GM19455 (cell line): Measurements from ENCODE around the gene NOM1.

ENCODE experiments used
- ATAC-seq: cut with Tn5 transposase; IDR thresholded peaks from one replicate; pipeline ENCODE4 v1.9.1; 2021; ENCODE audit not compliant: unreplicated experiment

Gene NOM1

GRCh38 chr7:156979007-156979606 is 29.6 kb downstream of the NOM1 start:
- no peak for ATAC-seq

- ATAC-seq: no peak
Observed at GRCh38 chr7:156979711-156980110, 30.2 kb downstream of the NOM1 start.

DNA sequence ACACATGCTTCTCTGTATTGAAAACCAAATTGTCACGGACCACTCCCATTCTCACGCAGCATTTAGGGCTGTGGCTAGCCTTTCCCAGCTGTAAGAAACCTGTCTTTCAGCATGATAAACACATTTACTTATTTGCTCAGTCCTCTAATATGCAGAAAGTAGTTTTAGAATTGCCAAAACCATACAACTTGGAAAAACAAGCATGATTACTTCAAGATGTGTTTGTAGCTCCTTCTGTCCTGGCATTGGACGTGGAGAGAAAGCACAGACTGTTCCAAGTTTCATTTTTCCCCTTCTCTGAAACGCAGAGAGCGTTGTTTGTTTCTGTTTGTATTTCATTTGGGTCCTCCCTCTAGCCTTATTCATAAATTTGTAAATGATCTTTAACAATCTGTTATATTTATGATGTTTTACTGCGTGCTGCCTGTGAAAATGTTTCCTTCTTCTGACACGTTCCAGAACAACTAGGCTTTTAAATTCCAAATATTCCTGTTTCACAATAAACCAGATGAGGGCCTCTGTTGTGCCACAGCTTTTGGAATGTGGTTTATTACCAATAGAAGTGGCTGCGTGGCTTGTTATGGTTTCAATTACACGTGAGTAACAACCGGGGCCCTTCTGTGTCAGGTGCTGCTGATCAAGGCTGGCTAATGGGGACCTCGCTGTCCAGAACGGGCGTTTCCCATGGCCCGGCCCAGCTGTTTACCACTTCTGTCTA is 34.8 kb downstream of the NOM1 start:
- no peak for ATAC-seq

DNA sequence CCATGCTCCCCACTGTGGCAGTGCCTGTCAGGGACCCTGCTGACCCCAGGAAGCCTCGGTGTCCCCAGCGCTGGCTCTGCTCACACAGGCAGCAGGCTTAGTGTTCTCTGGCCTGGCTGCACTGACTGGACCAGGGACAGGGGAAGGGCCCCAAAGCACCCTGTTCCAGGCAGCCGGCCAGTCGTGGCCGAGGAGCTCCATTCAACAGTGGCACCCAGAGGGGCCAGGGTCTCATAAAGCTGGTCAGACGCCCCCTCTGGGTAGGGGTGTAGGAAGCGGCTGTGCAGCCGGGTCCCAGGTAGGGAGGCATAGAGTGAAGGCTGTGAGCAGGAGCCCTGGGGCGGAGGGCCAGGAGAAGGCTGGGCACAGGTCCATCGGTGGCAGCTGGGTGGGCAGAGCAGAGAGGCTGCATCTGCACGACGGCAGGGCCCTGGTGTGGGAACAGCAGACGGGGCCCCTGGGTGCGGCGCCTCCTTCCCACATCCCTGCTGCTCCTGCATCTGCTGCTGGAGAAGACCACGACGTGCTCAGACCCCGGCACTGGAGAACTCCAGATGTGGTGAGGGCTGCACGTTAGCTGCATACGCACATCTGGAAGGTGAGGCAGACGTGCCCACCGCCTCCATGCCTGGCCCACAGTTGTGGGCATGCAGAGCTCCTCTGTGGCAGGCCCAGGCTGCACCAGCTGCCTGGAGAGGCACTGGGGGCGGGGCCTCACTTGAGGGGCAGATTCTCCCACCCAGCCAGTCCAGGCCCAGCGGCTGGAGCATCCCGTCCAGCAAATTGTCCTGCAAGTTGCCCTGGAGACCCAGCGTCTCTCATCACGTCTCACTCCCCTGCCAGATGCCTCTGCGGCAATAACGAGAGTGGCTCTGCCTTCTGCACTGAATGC is 35.8 kb downstream of the NOM1 start:
- no peak for ATAC-seq

- no peak for ATAC-seq
Observed at GRCh38 chr7:156986378-156986777, 36.9 kb downstream of the NOM1 start.

DNA sequence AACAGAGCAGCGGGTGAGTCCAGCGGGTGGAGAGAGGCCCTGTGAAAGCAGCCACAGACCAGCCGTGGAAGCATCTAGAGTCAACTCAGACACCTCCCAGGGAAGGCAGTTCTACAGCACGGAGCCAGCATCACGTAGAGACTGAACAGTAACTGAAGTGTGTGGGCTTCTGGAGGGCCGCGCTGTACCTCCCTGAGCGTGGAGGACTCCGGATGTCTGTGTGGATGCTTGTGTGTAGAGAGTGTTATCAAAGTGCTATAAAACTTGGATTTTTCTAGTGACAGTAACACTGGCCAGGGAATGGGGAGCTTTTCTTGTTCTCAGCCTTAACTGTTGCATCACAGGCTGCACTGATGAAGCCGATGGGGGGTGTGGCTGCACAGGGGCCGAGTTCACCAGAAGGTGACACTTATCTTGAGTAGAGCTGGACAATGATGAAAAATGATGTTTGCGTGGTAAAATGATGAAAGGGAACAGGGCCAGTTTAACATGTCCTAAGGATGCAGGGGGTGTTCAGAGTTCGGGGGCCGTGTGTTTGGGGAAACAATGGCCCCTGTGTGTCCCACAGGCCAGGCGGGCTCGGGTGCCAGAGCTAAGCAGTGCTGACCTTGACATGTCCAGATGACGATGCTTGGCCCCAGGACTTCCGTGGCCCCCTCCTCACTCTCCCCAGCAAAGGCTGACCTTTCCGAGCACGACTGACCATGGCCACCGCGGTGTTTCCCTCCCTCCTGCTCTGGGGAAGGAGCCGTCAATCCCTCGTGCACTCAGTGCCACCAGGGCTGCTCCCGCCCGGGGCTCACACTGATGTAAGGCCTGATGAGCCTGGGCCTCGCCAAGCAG is 39.1 kb downstream of the NOM1 start:
- no peak for ATAC-seq

DNA sequence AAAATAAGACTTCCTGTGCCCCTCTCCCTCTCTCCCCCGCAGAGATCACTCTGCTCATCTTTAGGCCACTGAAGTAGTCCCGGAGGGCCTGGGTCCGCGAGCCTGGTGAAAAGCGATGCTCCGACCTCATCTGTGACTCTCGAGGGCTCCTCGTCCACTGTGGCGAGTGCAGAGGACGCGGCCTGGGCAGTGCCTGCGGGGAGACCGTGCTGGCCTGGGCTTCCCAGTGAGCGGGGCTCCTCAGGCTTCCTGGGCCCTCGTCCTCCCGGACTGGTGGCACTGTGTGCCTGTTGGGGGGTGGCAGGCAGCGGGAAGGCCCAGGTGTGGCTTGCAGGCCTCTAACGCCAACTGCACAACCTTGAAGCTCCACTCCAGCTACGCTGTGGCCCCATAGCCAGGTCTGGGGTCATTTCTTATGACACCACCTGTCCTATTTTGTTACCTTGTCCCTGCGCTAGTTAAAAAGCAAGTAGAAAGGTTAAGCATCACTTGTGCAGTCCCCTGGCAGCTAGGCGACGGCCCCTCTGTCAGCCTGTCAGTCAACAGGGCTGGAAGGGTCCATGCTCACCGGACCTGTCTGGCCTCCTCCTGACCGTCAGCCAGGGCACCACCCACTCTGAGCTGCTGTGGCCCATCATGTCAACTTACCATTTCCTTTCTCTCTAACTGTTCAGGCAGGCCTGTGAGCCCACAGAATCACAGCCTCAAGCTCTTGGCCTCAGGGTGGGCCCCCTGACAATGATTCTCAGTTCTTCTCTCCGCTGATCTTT is 40.4 kb downstream of the NOM1 start:
- no peak for ATAC-seq

- ATAC-seq: no peak
Observed at GRCh38 chr7:156993021-156993924, 43.8 kb downstream of the NOM1 start.

DNA sequence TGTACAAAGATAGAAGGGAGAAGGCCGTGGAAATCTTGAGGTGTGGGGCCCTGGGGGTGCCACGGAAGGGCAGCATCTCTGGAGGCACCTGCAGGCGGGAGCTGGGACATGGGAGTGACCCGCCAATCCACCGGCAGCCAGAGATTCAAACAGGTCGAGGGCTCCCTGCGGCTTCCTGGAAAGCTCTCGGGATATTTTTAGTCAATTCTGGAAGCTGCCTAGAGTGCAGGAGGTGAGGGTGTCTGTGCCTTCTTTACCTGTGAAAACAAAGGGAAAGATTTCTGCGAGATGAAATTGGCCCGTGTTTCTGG is 44.4 kb downstream of the NOM1 start:
- ATAC-seq: no peak

- ATAC-seq: no peak
Observed at GRCh38 chr7:156994417-156994816, 44.9 kb downstream of the NOM1 start.

GRCh38 chr7:156998988-156999957 is 49.8 kb downstream of the NOM1 start:
- no peak for ATAC-seq

GRCh38 chr7:156999958-157000726 is 50.6 kb downstream of the NOM1 start:
- ATAC-seq: no peak

GRCh38 chr7:157000741-157001653 is 51.5 kb downstream of the NOM1 start:
- ATAC-seq: no peak

DNA sequence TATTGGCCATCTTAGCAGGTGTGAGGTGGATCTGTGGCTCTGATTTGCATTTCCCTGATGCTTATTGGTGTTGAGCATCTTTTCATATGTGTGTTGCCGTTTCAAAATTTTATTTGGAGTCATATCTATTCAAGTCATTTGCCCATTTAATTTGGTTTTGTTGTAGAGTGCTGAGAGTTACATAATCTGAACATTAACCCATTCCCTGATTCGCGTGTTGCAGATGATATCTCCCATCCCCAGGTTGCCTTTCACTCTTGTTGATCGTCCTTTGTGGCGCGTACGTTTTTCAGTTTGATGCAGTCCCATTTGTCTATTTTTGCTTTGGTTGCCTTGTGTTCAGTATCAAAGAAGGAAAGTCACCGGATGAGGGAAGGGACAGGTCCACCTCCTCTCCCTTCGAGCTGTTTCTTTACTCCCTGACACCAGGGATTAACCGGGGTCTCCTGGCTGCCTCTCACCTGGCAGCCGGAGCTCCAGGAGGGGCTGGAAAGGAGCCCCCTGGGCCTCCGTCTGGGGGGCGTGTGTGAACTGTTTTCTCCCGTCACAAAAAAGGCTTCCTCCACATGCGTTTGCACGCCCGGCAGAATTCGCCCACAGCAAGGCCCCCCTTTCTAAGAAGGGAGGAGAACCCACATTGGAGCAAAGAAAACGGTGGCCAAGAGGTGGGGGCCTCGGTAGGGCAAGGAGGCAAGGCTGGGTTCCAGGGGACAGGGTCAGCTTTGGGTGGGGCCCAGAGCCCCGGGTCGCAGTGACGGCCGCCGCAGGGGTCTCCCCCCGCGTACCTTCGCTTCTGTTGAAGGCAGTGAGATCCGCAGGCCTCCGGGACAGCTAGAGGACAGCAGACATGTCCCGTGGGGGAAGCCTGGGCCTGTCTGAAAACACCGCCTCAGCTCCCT is 52.7 kb downstream of the NOM1 start:
- ATAC-seq: no peak

- ATAC-seq: no peak
Observed at GRCh38 chr7:157002819-157003421, 53.4 kb downstream of the NOM1 start.
